ENCODE data around the gene TFDP2.
A peak's percentile ranks its signal among the peaks of the same experiment; 100 is the strongest.

TFDP2 gene

DNA sequence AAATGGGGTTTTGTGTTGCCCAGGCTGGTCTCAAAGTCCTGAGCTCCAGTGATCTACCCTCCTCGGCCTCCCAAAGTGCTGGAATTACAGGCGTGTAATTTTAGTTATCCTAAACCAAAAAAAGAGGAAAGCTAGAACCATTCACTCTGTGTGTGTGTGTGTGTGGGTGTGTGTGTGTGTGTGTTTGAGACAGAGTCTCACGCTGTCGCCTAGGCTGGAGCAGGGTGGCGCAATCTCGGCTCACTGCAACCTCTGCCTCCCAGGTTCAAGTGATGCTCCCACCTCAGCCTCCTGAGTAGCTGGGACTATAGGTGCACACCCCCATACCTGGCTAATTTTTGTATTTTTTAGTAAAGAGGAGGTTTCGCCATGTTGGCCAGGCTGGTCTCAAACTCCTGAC, 84.0 kb downstream of the TFDP2 start:
- DNase-seq: no peak

DNA sequence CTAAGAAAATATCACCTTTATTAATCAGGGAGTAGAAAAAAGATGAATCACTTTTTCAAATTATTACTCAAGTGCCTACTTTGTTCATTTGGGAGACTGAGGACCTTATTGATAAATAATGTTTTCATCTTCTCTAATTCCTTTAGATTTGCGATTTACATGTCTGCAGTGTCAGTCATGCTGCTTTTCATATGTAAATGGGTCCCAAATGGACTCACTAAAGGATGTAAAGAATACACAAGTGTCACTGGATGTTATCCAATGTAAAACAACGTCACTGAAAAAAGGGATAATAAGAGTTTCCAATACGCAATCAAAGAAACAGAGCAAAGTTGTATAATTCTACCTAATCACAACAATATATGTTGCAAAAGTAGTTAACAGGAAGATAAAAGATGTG, 84.9 kb downstream of the TFDP2 start:
- DNase-seq: no peak

DNA sequence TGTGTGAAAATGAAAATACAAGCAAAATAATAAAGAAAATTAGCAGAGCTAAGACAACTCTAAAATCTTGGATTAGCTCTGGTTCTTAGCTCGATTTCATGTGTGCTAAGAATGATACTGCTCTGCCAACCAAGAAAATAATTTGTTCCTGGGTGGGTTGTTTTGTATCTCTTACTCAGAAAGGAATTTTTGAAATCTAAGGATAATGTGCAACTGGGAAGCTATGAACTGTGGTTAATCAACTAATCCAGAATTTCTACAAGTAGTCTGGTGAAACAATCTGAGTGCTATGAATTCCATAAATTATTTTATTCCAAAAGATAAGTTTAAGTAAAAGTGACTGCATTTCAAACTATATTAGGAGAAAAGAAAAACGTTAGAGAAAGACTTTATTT, 92.0 kb downstream of the TFDP2 start:
- DNase-seq: no peak

DNA sequence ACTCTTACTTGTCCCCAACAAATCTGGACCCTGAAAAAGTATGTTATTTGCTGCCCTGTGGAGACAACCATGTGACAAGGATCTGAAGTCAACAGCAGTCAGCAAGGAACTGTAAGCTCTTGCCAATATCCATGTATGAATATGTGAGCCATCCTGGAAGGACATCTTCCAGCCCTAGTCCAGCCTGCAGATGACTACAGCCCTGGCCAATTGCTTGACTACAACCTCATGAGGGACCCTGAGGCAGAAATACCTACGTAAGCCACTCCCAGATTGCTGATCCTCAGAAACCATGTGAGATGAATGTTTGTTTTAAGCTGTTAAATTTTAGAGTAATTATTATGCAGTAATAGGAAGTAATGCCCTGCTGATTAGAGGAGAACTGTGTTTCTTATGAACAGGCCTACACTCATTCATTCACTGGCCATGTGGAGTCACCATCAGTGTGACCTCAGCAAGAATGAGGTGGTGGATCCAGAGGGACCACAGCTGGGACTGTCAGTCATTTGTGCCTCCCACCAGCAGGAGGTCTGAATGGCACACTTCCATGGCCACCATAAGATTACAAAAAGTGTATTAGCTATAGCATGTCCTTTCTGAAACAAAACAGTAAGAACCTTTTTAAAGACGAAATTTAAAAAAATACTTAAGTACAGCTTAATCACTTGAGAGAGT, 92.6 kb downstream of the TFDP2 start:
- no peak for DNase-seq

DNA sequence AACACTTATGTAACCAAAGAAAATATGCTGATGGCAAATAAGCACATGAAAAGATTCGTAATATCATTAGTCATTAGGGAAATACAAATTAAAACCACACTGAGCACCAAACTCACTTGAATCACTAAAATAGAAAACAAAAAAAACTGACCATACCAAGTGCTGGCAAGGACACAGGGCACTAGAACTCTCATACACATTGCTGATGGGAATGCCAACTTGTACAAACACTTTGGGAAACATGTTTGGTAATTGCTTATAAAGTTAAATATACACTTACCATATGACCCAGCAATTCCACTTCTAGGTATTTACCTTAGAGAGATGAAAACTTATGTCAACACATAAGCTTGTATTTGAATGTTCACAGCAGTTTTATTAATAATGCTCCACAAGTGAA, 95.5 kb downstream of the TFDP2 start:
- no peak for DNase-seq

DNA sequence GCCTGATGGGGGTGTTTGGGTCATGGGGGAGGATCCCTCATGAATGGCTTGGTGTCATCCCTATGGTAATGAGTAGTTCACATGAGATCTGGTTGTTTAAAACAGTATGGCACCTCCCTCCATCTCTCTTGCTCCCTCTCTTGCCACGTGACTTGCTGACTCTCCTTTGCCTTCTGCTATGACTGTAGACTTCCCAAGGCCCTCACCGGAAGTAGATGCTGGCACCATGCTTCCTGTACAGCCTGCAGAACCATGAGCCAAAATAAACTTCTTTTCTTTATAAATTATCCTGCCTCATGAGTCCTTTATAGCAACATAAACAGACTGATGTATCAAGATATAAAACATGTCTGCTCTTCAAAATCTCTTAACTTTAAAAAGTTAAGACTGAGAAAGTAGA, 96.1 kb downstream of the TFDP2 start:
- no peak for DNase-seq

DNA sequence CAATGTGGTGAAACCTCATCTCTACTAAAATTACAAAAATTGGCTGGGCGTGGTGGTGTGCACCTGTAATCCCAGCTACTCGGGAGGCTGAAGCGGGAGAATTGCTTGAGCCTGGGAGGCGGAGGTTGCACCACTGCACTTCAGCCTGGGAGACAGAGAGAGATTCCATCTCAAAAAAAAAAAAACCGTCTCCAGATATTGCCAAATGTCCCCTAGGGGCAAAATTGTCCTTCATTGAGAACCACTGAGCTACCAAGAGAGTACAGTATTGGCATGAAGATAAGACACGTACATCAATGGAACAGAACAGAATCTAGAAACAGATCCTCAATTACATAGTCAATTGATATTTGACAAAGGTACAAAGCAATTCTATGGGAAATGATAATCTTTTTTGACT, 98.0 kb downstream of the TFDP2 start:
- no peak for DNase-seq

DNA sequence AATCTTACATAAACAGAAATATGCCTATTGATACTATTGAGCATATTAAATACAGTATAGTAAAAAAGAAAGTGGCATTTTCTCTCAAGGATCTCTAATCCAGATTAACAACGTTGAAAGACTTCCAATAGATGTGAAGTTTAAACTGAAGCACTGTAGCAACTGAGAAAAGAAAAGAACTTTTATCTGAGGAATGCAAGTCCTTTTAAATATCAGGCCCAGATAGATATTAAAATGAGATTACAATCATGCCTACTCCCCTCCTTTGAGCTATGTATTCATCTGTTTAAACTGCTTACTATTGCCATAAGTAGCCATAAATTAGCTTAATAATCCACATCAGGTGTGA, 102.3 kb downstream of the TFDP2 start:
- no peak for DNase-seq

DNA sequence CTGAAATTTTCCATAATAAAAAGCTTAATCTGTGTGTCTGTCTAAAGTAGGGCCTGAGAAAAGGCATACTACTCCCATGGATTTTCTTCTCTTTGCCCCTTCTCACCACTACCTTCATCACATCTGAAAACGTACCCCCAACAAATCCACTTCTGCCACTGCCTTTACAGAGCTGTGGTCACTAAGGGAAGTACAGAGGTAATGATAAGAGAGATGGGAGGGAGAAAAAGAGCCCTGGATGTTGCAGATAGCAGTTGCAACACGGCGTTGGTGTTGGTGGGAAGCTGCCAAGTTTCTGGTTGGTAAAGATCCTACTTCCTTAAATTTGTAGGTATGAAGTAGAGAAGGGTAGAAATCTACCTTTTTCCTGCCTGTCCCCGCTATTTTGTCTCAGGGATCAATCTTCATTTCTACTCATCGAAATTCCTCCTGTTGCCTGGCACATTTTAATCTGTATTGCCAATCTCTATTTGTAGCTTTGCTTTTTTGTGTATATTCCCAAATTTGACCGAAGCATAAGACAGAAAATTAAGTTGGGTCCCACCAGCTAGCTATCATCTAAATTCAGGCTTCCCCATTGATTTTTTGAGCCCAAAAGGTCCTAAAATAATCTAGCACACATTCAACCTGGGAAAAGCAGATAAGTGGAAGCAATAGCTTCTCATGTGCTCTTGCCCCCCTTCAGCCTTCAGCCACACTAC, 102.9 kb downstream of the TFDP2 start:
- peak; percentile 97 for DNase-seq

DNA sequence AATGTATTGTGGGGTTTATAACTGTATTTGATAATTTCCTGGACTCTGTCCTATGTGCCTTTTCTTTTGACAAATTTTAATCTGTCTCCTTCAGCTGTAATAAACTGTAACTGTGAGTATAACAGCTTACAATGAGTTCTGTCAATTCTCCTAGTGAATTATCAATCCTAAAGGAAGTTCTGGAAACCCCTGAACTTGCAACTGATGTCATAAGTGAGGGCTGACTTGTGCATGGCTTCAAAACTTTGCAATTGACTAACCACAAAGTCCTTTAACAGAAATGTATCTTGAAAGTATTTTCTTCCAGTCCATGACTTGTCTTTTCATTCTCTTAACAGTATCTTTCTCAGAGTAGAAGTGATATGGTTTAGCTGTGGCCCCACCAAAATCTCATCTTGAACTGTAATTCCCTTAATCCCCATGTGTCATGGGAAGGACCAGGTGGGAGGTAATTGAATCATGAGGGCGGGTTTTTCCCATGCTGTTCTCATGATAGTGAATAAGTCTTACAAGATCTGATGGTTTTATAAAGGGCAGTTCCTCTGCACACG, 108.3 kb downstream of the TFDP2 start:
- no peak for DNase-seq

DNA sequence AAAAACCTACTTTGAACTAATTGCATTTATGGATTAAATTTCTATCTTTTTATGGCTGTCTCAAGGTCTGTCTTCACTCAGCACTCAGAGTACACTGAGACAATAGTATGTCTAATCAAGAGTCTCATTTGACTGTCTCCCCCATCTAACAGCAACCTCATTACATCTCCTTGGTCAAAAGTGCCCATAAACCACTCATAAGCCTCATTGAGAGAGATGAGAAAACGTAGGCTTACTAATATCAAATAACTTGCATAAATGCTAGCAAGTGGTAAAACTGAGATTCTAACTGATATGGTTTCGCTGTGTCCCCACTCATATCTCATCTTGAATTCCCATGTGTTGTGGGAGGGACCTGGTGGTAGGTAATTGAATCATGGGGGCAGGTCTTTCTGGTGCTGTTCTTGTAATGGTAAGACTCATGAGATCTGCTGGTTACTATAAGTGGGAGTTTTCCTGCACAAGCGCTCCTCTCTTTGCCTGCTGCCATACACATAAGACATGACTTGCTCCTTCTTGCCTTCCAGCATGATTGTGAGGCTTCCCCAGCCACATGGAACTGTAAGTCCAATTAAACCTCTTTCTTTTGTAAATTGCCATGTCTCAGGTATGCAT, 113.9 kb downstream of the TFDP2 start:
- DNase-seq: no peak

DNA sequence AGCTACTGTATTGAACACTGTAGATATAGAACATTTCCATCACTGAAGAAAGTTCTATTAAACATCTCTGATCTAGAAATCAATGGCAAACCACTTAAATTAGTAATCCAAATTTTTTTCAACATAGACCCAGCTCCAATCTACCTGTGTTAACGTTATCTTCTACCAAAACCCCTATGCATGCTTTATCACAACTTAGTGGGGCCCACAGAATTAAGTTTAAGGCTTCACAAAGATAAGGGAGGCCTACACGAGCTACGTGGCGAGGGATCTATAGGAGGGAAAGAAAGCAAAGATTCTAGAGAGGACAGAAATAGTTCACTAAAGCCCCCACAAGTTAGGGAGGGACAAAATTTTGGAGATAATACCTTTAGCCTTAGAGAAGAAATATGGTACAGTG, 116.1 kb downstream of the TFDP2 start:
- DNase-seq: no peak

DNA sequence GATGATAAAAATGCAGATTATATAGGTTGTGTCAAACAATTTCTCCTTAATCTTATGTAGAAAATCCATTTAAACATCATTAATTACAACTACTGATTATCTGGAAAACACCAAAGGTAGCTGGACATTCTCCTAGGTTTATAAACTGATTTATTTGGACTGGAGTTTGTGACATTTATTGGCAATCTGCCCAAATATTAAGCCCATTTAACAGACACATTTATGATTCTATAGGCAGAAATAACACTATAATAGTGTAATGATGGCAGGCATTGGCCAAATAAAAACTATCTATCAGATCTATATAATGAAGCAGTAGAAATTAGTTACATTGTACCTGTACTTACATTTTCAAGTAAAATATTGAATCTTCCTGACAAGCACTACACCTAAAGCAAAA, 117.8 kb downstream of the TFDP2 start:
- no peak for DNase-seq

DNA sequence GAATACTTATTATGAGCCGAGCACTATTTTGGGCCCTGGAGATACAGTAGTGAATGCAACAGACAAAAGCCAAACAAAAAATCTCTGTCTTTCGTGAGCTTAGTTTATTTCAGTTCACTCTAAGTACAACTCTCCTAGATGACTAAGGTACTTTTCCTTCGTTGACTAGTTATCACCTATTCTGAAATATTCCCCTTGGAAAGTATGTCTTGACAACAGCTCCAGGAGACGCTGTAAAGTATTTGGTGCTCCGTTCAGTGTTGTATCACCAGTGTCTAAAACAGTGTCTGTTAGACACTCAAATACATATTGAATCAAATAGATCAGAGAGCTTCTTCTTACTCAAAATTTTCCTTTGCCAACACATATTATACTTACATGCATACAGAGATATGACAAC, 119.6 kb downstream of the TFDP2 start:
- no peak for DNase-seq

DNA sequence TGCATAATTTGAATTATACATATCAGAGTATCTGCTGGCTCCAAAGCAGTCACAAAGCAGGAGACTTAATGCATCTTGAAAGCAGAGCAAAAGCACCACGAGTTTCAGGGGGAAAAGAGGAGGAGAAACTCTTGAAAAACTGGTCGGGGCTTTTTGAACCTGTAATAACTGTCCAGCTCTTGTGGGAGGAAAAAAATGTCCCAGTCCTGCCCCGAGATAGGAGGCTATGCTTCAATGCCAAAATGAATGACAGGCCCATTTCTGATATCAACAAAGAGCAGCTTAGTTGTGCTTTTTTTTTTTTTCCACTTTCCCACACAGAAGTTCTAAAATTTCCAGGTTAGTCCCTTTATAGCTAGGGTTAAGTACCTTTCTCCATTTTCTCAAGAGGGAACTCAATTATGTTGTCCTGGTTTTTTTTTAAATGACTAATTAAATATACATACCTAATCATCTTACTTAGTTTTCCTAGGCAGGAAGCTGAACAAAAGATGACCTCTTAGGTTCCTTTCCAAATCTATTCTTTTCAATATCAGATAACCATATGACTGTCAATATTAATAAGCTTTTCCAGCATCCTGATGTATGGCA, 120.2 kb downstream of the TFDP2 start:
- DNase-seq: no peak

DNA sequence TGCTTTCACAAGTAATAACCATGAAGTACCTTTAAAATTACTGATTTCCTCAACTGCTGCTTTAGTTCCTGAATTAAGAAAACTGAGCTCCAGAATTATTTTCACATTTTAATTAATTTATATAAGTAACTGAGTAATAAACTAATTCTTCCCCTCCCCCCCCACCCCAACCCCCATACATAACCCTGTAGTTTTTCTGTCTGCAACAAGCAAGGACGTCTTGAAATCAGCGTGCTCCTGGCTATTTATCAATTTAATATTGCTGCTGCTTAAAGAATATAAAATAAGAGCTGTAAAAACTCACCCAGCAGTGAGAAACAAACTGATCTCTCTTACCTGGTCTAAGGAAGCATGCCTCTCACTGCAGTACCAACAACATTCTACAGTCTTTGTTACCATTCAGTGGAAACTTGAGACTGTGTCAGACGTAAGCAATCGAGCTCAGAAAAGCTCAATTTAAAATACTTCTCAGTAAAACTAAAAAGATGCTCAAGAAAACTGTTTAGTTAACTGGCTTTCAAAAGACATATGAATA, 121.0 kb downstream of the TFDP2 start:
- peak; percentile 64 for DNase-seq

DNA sequence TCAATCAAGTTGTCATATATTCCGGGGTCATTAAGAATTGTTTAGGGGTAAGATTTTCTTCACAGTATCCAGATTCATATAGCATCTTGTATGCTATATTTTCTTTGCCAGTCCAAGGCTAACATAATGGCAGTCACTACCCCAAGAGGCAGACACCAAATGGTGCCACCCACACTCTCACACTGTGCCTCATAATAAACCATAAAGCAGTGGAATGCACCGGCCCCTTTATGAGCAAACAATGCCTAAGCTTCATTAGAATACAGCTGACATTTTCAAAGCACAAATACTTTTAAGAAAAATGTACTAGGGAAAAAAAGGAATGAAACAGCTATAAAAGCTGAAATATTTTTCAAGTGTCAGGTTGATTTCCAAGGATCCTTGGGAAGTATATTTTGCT, 121.6 kb downstream of the TFDP2 start:
- peak; percentile 21 for DNase-seq

DNA sequence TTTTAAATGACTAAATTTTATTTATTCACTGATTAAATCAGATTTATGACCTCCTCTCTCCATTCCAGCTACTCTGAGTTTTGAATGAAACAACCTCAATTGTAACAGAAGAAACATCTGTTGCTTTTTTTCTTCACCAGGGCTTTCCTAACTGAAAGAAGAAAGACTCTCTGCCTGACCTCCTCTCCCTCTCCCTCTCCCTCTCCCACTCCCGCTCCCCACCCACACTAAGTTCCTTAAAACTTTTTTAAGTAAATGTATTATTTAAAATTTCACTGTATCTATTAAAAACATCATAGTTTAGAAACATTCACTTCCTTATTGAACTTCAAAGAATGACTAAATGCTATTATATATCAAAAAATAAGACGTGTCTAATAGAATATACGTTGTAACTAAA, 122.0 kb downstream of the TFDP2 start:
- DNase-seq: peak; percentile 31

DNA sequence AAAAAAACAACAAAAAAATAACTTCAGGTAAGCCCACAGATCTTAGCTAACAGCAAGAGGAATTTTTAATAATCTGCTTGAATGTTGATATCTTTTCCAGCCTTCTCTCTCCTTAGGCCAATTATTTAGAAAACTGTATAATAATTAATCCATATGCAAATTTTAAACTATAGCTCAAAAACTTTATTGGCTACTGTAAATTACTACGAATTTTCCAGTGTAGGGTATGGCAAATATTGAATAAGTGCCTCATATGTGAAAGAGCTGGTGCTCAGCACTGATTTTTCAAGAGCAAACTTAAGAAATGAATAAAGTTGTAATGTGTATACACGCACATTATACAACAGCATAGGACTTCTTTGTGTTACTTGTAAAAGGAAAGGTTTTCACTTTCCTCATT, 123.0 kb downstream of the TFDP2 start:
- DNase-seq: no peak

DNA sequence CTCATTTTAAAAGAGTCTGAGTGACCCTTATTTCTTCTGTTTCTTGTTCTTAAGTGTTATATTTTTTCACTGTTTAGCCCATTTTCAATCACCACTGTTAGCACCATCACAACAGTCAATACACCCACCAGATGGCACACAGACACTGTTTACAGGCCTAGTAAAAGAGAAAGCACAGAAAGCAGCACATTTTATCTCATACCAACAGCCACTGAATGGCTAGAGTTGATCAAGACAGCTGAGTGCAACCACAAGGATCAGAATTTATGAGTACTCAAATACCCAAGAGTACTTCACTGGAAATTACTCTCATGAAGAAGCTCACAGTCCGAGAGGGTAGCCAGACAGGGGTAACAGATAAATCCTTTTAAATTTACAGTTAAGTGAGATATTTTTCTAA, 127.0 kb downstream of the TFDP2 start:
- DNase-seq: peak; percentile 74

DNA sequence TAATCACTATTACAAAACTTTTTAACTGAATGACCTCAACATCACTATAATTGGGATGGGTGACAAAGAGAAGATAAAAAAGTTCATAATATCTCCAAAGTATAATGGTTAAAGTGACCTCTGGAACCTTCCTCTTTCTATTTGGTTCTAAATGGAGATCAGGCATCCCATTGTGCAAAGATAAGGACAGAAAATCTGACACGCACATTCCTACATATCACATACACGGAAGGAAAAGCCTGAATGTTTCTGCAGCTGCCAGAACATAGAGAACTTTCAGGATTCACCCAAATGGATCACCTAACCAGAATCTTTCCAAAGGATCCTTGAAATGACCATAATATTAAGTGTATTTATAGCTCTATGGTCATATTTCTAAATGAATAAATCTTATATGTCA, 128.2 kb downstream of the TFDP2 start:
- no peak for DNase-seq

DNA sequence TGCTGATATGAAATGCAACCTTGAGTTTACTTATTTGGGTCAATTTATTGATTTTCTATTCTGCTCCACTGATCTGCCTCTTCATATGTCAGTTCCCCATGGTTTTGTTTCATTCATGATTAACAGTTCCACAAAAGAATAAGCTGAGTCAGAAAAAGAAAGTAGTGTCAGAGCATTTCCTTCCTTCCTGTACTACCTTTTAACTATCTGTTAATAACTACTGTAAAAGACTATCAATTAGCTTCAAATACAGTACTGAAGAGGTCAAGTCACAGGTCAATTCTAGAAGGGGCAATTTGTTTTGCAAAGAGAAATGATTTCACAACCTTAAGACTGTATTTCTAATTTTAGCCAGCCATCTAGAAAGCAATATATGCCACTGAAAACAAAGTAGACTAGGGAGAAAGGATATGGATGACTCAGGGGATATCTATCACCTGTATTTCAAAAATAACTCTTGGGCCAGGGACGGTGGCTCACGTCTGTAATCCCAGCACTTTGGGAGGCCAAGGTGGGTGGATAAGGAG, 129.5 kb downstream of the TFDP2 start:
- DNase-seq: no peak

DNA sequence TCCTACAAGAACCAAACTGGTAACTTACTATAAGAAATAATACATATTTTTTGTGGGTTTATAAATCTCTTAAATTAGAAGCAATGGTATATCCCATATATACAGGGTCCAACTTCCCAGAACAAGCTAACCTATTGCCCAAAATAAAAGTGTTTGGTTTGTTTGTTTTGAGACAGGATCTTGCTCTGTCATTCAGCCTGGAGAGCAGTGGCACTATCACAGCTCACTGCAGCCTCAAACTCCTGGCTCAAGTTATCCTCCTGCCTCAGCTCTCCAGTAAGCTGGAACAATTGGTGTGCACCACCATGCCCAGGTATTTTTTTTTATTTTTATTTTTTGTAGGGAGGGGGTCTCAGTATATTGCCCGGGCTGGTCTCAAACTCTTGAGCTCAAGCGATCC, 135.4 kb downstream of the TFDP2 start:
- DNase-seq: no peak
